Adrenal gland (tissue), 5 donors: ENCODE results near the gene FHIT.

Source experiments
- POLR2A ChIP-seq, 2 donors: fragments of 450-650 bp; IDR thresholded peaks; one replicate each; pipeline ENCODE4 v1.6.1; 2017; ENCODE audit warnings: antibody characterized with exemption in 2 of 2, mild to moderate bottlenecking in 2 of 2, moderate library complexity in 1 of 2
- TF ChIP-seq, protein P1 (sequence below), 6 experiments: fragments of 450-650 bp in 4 of 6; fragments of 200-600 bp in 2 of 6; sonication (generic) in 1 of 6; IDR thresholded peaks; 1 replicate in 5 of 6; 2 replicates in 1 of 6; pipeline versions ENCODE4 v1.5.1 to v1.8.0; 2016 to 2021; ENCODE audit warnings: antibody characterized with exemption in 6 of 6, mild to moderate bottlenecking in 2 of 6, moderate library complexity in 1 of 6
- donor health status: DM: no; HTN: no; CAD: no.

DNA sequence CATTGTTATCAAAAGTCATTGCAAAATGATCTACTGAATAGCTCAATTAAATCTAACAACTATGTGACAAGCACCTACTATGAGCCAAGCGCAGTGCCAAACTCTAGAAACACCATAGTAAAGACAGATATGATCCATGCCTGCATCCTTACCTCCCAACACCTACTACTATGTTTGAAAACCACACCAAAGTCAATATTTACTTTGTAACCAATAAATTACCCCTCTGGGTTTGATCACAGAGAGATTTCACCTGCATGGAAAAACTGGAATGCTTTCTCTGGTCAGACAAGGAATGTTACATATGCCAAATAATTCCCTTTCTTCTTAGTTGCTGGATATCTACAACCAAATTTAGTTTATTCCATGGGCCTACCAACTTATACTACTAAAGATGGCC, 422.2 kb downstream of the FHIT start:
- TF ChIP-seq, protein P1, sequence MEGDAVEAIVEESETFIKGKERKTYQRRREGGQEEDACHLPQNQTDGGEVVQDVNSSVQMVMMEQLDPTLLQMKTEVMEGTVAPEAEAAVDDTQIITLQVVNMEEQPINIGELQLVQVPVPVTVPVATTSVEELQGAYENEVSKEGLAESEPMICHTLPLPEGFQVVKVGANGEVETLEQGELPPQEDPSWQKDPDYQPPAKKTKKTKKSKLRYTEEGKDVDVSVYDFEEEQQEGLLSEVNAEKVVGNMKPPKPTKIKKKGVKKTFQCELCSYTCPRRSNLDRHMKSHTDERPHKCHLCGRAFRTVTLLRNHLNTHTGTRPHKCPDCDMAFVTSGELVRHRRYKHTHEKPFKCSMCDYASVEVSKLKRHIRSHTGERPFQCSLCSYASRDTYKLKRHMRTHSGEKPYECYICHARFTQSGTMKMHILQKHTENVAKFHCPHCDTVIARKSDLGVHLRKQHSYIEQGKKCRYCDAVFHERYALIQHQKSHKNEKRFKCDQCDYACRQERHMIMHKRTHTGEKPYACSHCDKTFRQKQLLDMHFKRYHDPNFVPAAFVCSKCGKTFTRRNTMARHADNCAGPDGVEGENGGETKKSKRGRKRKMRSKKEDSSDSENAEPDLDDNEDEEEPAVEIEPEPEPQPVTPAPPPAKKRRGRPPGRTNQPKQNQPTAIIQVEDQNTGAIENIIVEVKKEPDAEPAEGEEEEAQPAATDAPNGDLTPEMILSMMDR (IDR thresholded peaks at IDR 0.05): no peak
- no peak for TF ChIP-seq POLR2A (IDR thresholded peaks at IDR 0.05)
